GM21717 (cell line): ENCODE measurements around the gene NTN4.
"Not testable (repeated sequence)": the region's sequence is repeated elsewhere in the genome, so short reads cannot be mapped to it uniquely, and the experiment has no call there.

Experiments used
- ATAC-seq: cut with Tn5 transposase; IDR thresholded peaks from one replicate; pipeline ENCODE4 v1.9.1; 2021; ENCODE audit warnings: mild to moderate bottlenecking, moderate library complexity; ENCODE audit not compliant: unreplicated experiment

NTN4 gene

DNA sequence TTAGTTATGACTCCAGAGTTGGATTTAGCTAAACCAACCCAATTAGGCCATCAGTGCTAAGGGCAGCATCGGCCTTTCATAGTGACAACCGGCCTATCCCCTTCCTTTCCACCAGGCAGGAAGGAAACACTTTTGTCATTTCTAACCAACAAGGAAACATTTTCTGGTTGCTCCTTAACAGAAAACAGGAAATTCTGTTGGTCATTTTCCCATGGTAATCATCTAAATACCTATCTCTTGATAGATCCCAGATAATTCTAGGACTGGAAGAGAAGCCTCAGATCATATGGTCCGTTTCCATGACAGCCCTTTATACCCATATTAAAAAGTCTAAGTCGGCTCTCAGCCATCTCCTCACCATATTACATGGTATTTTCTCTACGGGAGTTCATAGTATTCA is 160.1 kb downstream of the NTN4 start:
- ATAC-seq: no peak

DNA sequence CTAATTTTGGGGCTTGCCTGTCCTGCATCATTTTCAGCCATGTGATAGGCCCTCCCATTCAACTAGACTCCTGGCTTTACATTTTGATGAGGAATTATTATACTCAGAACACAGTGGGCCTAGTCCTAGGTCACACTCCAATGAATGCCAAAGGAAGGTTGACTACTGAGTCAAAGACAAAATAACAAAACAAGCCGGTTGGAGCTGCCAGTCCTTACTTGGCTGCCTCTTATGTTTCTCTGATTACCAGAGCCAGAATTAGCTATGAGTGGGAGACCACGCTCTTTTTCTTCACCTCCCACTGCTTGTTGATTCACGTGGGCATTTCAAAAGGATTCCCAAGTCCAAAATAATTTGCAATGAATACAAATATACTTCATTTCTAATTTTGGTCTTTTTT is 161.2 kb downstream of the NTN4 start:
- ATAC-seq: no peak

DNA sequence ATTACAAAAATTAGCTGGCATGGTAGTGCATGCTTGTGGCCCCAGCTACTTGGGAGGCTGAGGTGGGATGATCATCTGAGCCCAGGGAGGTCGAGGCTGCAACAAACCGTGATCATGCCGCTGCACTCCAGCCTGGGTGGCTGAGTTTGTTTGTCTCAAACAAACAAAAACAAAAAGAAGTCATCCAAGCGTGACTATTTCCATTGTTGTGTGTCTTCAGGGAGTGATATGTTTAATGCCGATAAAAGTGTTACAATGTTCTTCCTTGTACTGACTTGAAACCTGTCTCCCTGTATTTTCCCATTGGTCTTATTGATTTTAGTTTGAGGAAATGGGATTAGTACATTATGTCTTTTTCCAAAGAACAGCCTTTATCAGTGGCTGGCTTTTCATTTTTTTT is 163.7 kb downstream of the NTN4 start:
- no peak for ATAC-seq

GRCh38 chr12:95625012-95625411 is 165.6 kb downstream of the NTN4 start:
- no peak for ATAC-seq

GRCh38 chr12:95624589-95624988 is 166.0 kb downstream of the NTN4 start:
- no peak for ATAC-seq

GRCh38 chr12:95623554-95624170 is 166.9 kb downstream of the NTN4 start:
- ATAC-seq: no peak

DNA sequence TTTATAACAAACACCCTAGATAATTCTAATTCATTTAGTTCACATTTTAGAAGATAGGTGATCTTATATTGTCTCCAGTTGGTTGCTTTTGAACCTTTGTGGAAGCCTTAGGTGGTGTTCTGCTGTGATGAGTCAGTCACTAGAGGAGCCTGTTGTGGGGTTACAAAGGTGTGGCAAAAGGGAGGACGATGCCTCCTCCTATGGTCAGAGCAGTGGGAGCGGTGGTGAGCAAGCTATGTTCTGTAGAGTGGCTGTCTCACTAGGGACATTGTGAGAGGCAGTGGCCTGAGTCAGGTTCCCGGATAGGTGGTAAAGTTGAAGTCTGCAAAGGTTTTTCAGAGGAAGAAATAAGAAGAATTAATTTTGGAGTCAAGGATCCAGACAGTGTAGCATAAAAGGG is 167.7 kb downstream of the NTN4 start:
- ATAC-seq: no peak

GRCh38 chr12:95621725-95622124 is 168.8 kb downstream of the NTN4 start:
- no peak for ATAC-seq

DNA sequence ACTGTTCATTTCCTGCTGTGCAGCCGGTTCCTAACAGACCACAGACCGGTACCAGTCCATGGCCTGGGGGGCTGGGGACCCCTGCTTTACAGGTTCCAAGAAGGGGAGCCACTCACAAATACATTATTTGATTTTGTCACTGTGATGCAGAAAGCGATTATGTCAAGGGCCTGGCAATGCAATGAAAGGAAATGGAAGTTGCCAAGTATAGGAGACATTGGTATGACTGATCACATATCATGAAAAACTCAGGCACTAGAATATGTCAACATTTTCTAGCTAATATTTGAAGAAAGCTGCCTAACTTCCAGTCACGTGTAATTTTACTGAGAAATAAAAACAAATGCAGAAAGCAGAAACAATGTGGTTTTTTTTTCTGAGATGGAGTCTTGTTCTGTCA is 170.4 kb downstream of the NTN4 start:
- ATAC-seq: no peak

DNA sequence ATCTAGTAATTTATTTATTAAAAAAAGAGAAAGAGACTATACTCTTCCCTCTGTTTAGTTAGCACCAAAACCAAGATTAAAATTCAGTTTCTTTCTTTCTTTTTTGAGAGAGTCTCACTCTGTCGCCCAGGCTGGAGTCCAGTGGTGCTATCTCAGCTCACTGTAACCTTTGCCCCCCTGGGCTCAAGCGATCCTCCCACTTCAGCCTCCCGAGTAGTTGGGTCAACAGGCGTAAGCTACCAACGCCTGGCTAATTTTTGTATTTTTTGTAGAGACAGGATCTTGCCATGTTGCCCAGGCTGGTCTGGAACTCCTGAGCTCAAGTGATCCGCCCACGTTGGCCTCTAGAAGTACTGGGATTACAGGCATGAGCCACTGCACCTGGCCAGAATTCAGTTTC is 174.1 kb downstream of the NTN4 start:
- ATAC-seq: not testable (repeated sequence)

- ATAC-seq: no peak
Measured at GRCh38 chr12:95615749-95616148, 174.8 kb downstream of the NTN4 start.

GRCh38 chr12:95614390-95614982 is 176.1 kb downstream of the NTN4 start:
- no peak for ATAC-seq

DNA sequence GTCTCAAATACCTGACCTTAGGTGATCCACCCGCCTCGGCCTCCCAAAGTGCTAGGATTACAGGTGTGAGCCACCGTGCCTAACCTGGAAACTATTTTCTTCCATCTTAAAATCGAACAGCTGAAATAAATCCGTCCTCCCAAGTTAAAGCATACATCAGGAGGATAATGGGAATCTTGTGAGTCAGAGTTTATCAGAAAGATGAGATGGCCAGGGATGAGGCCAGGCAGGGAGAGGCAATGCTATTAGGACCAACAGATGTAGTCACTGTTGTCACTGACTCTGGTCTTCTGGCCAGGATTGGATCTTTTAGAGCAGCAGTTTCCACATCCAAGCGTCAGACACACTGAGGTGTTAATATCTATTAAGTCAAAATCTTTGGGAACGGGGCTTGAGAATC is 177.5 kb downstream of the NTN4 start:
- no peak for ATAC-seq

GRCh38 chr12:95611676-95612309 is 178.8 kb downstream of the NTN4 start:
- ATAC-seq: no peak

- no peak for ATAC-seq
Measured at GRCh38 chr12:95608252-95609033, 182.1 kb downstream of the NTN4 start.
